Measurements from ENCODE around the gene SEMA3F. TPM values are rescaled to one million over a fixed set of nuclear protein-coding genes. Genes with fewer than 3 reads are reported as not detected.

Gene SEMA3F
- total RNA-seq, 6 experiments from 2014 or later: 1.2 to 5.9 (median 4.2) TPM

DNA sequence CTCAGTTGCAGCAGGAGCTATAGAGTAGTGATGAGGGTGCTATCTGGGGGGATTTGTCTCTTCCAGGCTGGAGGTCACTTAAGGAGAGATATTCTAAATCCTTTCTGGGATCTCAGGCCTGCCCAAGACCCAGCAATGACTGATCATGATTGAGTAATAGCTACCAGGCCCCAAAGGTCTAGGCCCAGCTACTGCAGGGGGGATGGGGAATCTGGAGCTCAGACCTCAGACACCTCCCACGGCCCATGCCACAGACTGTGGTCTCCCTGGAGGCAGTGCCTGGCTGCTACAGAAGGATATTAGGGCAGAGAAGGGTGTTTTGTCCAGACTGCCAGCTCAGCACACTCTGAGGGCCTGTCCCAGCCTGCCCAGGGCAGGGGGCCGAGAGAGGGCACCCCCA lies 56.8 kb downstream of the SEMA3F start:
- peak overlapping the region; percentile 73 to 99 (median 89) for H3K27ac ChIP-seq
- ATAC-seq (peak; percentile 6 to 42 (median 24)), DNase-seq (peak in 1 of 3 donors; percentile 60)
- intact Hi-C loops (cut with DNase I): no loop called here
- H3K9me3 ChIP-seq: no peaks in the 10 kb centered on the region
- H3K27me3 ChIP-seq: no peaks in the 10 kb centered on the region
- TF ChIP-seq, protein P1, sequence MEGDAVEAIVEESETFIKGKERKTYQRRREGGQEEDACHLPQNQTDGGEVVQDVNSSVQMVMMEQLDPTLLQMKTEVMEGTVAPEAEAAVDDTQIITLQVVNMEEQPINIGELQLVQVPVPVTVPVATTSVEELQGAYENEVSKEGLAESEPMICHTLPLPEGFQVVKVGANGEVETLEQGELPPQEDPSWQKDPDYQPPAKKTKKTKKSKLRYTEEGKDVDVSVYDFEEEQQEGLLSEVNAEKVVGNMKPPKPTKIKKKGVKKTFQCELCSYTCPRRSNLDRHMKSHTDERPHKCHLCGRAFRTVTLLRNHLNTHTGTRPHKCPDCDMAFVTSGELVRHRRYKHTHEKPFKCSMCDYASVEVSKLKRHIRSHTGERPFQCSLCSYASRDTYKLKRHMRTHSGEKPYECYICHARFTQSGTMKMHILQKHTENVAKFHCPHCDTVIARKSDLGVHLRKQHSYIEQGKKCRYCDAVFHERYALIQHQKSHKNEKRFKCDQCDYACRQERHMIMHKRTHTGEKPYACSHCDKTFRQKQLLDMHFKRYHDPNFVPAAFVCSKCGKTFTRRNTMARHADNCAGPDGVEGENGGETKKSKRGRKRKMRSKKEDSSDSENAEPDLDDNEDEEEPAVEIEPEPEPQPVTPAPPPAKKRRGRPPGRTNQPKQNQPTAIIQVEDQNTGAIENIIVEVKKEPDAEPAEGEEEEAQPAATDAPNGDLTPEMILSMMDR (IDR thresholded peaks at IDR 0.05): no peak
- TF ChIP-seq POLR2A (IDR thresholded peaks at IDR 0.05): no peak
- peak overlapping the region in 2 of 3 donors; percentile 3 to 20 for H3K4me3 ChIP-seq
- H3K4me1 ChIP-seq: peaks cover 0 to 72% (median 26%) of the 10 kb centered on the region in 4 donors
- 31% methylated on average over 2 of the region's 2 CpGs for WGBS (ENCODE audit: insufficient coverage, low coverage, low lambda C conversion rate, missing lambda C conversion rate)
- H3K36me3 ChIP-seq: peaks cover 0 to 26% (median 3%) of the 10 kb centered on the region in 4 donors

DNA sequence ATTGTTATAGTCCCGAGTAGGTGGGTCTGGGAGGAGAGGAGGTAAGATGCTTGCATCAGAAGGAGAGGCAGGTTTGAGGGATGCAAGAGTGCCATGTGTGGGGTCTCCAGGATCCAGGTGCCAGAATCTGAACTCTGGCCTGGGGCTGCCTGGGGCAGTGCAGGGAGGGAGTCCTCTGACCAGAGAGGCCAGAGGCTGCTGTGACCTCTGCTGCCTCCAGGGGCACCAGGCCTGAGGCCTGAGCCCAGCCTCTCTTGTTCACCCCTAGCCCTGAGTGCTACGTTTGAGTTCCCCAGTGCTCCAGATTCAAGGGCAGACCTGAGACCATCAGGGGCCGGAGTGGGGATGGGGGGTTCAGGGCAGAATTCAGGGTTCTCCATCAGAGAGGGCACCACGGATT lies 57.4 kb downstream of the SEMA3F start:
- Histone ChIP-seq H3K4me3 (peak overlapping the region in 1 of 3 donors; percentile 20), H3K36me3 (peaks cover 0 to 31% (median 4%) of the 10 kb centered on the region in 4 donors), H3K27me3 (no peaks in the 10 kb centered on the region), H3K9me3 (no peaks in the 10 kb centered on the region), H3K4me1 (peaks cover 0 to 70% (median 24%) of the 10 kb centered on the region in 4 donors), H3K27ac (peak overlapping the region; percentile 17 to 99 (median 89))
- ATAC-seq: peak in 1 of 4 donors; percentile 5
- intact Hi-C loops (cut with DNase I): no loop called here
- TF ChIP-seq POLR2A (IDR thresholded peaks at IDR 0.05): no peak
- TF ChIP-seq, protein P1 (IDR thresholded peaks at IDR 0.05): peak in 2 of 4 donors; percentile 8 to 21
- 17% methylated on average over 1 of the region's 4 CpGs for WGBS (ENCODE audit: insufficient coverage, low coverage, low lambda C conversion rate, missing lambda C conversion rate)
- DNase-seq: no peak

DNA sequence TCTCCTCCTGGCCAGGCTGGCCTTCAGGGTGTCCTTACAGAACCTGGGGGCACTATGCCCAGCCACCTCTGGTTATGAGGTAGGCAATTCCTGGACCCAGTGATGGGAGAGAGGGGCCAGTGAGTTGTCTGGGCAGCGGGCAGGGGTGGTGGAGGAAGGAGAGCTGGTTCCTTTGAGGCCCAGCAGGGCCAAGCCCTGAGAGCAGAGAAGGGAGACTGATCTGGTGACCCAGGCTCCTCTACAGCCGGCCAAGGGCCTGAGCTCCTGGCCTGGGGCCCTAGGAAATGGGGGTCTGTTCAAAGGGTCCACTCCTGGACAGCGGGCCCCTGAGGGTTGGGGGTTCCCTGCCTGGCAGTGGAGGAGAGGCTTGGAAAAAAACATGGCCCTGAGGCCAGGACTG lies 57.8 kb downstream of the SEMA3F start:
- WGBS (ENCODE audit: insufficient coverage, low coverage, low lambda C conversion rate, missing lambda C conversion rate): 21% methylated on average over 2 of the region's 3 CpGs
- H3K4me3 ChIP-seq: peak overlapping the region in 1 of 3 donors; percentile 2
- DNase-seq (no peak), ATAC-seq (no peak)
- H3K9me3 ChIP-seq: no peaks in the 10 kb centered on the region
- no peaks in the 10 kb centered on the region for H3K27me3 ChIP-seq
- peak overlapping the region; percentile 17 to 99 (median 89) for H3K27ac ChIP-seq
- peaks cover 0 to 36% (median 4%) of the 10 kb centered on the region in 4 donors for H3K36me3 ChIP-seq
- H3K4me1 ChIP-seq: peaks cover 0 to 65% (median 22%) of the 10 kb centered on the region in 4 donors
- intact Hi-C loops (cut with DNase I): no loop called here
- TF ChIP-seq, protein P1 (IDR thresholded peaks at IDR 0.05): no peak
- TF ChIP-seq POLR2A (IDR thresholded peaks at IDR 0.05): no peak

DNA sequence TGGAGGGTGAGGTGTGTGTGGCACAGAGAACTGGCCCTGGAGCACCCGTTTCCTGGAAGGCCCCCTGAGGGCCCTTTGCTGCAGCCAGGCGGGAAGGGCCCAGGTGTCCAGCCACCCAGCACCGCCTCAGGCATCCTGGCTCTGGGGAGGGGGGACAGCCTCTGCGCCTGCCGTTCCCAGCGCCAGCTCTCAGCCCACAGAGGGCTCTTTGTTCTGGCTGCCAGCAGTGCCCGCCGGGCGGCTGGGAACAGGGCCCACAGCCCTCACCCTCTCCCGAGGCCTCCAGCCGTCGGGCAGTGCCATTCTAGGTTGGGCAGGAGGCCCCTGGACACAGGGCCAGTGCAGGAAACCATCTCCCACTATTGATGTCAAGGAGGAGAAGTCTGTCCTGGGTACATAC lies 58.2 kb downstream of the SEMA3F start:
- TF ChIP-seq, protein P1 (IDR thresholded peaks at IDR 0.05): no peak
- no peak for TF ChIP-seq POLR2A (IDR thresholded peaks at IDR 0.05)
- peak overlapping the region; percentile 17 to 99 (median 89) for H3K27ac ChIP-seq
- H3K4me1 ChIP-seq: peaks cover 0 to 64% (median 21%) of the 10 kb centered on the region in 4 donors
- H3K9me3 ChIP-seq: no peaks in the 10 kb centered on the region
- intact Hi-C loops (cut with DNase I): no loop called here
- no peak overlapping the region for H3K4me3 ChIP-seq
- ATAC-seq (peak in 1 of 4 donors; percentile 17), DNase-seq (no peak)
- WGBS (ENCODE audit: insufficient coverage, low coverage, low lambda C conversion rate, missing lambda C conversion rate): no CpG with 5 or more reads among the region's 12 CpGs
- peaks cover 0 to 40% (median 5%) of the 10 kb centered on the region in 4 donors for H3K36me3 ChIP-seq
- no peaks in the 10 kb centered on the region for H3K27me3 ChIP-seq

Data from right lobe of liver (tissue), 6 donors.